ENCODE measurements around the gene JPT1.
"Not testable (repeated sequence)": the region's sequence is repeated elsewhere in the genome, so short reads cannot be mapped to it uniquely, and the experiment has no call there.

The JPT1 gene

GRCh38 chr17:75130059-75130631 is 24.2 kb downstream of the JPT1 start:
- no peak for DNase-seq (ENCODE audit: low read depth in 2 of 2)

- no peak for DNase-seq (ENCODE audit: low read depth in 2 of 2)
These were observed 24.7 kb downstream of the JPT1 start for GRCh38 chr17:75129576-75129975.

GRCh38 chr17:75128694-75129505 is 25.4 kb downstream of the JPT1 start:
- no peak for DNase-seq (ENCODE audit: low read depth in 2 of 2)

- not testable (repeated sequence) for DNase-seq (ENCODE audit: low read depth in 2 of 2)
These were observed 26.4 kb downstream of the JPT1 start for GRCh38 chr17:75127936-75128335.

GRCh38 chr17:75126954-75127353 is 27.4 kb downstream of the JPT1 start:
- DNase-seq (ENCODE audit: low read depth in 2 of 2): no peak

GRCh38 chr17:75125984-75126383 is 28.3 kb downstream of the JPT1 start:
- DNase-seq (ENCODE audit: low read depth in 2 of 2): no peak

- no peak for DNase-seq (ENCODE audit: low read depth in 2 of 2)
These were observed 29.5 kb downstream of the JPT1 start for GRCh38 chr17:75124819-75125162.

GRCh38 chr17:75124041-75124818 is 30.1 kb downstream of the JPT1 start:
- DNase-seq (ENCODE audit: low read depth in 2 of 2): peak; percentile 44 to 55

- DNase-seq (ENCODE audit: low read depth in 2 of 2): no peak
These were observed 36.0 kb downstream of the JPT1 start for GRCh38 chr17:75118307-75118706.

- no peak for DNase-seq (ENCODE audit: low read depth in 2 of 2)
These were observed 37.6 kb downstream of the JPT1 start for GRCh38 chr17:75116737-75117136.

- DNase-seq (ENCODE audit: low read depth in 2 of 2): no peak
These were observed 38.8 kb downstream of the JPT1 start for GRCh38 chr17:75115555-75115954.

GRCh38 chr17:75114552-75115314 is 39.6 kb downstream of the JPT1 start:
- DNase-seq (ENCODE audit: low read depth in 2 of 2): no peak

GRCh38 chr17:75113798-75114551 is 40.3 kb downstream of the JPT1 start:
- peak; percentile 76 to 87 for DNase-seq (ENCODE audit: low read depth in 2 of 2)

GRCh38 chr17:75111777-75112335 is 42.5 kb downstream of the JPT1 start:
- no peak for DNase-seq (ENCODE audit: low read depth in 2 of 2)

- no peak for DNase-seq (ENCODE audit: low read depth in 2 of 2)
These were observed 43.9 kb downstream of the JPT1 start for GRCh38 chr17:75110234-75110937.

- peak; percentile 87 to 92 for DNase-seq (ENCODE audit: low read depth in 2 of 2)
These were observed 44.7 kb downstream of the JPT1 start, which contains the start of gene ARMC7 for GRCh38 chr17:75109407-75110233. ARMC7 (plus strand) TSS chr17:75109969; CDS start chr17:75110289, 320 bp downstream.

GRCh38 chr17:75109046-75109406 is 45.3 kb downstream of the JPT1 start:
- DNase-seq (ENCODE audit: low read depth in 2 of 2): no peak

GRCh38 chr17:75108193-75108592 is 46.1 kb downstream of the JPT1 start:
- no peak for DNase-seq (ENCODE audit: low read depth in 2 of 2)

Data from stimulated activated CD4-positive, alpha-beta T cell treated with anti-CD3 and anti-CD28 coated beads, Interleukin-12 subunit alpha, Interleukin-12 subunit beta, amount 100 ng/mL, for 24 hours (primary cell).